K562 (cell line): ENCODE measurements around the gene ZFP69B.

Source experiments
- CHCHD3 ChIP-seq: fragments of 250-450 bp; sonication (Bioruptor Pico); IDR thresholded peaks from 2 replicates; pipeline ENCODE4 v2.1.2; 2022; ENCODE audit warnings: mild to moderate bottlenecking
- HDAC1 ChIP-seq, 2 experiments: fragments of 450-650 bp; IDR thresholded peaks; 2 replicates each; pipeline ENCODE4 v1.6.1; 2016 to 2017; ENCODE audit warnings: inconsistent platforms in 1 of 2, mild to moderate bottlenecking in 1 of 2, moderate library complexity in 1 of 2
- HDGF ChIP-seq: fragments of 450-650 bp; IDR thresholded peaks from 2 replicates; pipeline ENCODE4 v1.6.1; 2016
- KAT8 ChIP-seq: fragments of 450-650 bp; IDR thresholded peaks from 2 replicates; pipeline ENCODE4 v1.6.1; 2016; ENCODE audit warnings: low read depth, mild to moderate bottlenecking
- KDM5B ChIP-seq: fragments of 200-600 bp; sonication (generic); IDR thresholded peaks from 2 replicates; pipeline ENCODE4 v1.6.1; 2012; ENCODE audit warnings: low read depth, mild to moderate bottlenecking, moderate library complexity, low read length, control low read depth, inconsistent platforms; ENCODE audit not compliant: insufficient replicate concordance
- POLR2AphosphoS5 ChIP-seq: IDR thresholded peaks from 2 replicates; pipeline ENCODE4 v1.6.1; 2011; ENCODE audit warnings: mild to moderate bottlenecking, low read depth, low read length, moderate library complexity; ENCODE audit not compliant: control insufficient read depth, insufficient read depth
- SP2 ChIP-seq: IDR thresholded peaks from 2 replicates; pipeline ENCODE4 v1.6.1; 2011; ENCODE audit warnings: mild to moderate bottlenecking, low read depth, low read length, moderate library complexity; ENCODE audit not compliant: poor library complexity, severe bottlenecking; ENCODE audit errors: extremely low read depth
- SRF ChIP-seq, 2 experiments: fragments of 250-450, 450-650 bp in 1 of 2; sonication (Bioruptor Pico) in 1 of 2; sonication (generic) in 1 of 2; formaldehyde crosslinking; IDR thresholded peaks; 2 replicates each; pipeline versions ENCODE4 v1.5.0 to v1.5.1; 2020 to 2022; ENCODE audit warnings: mild to moderate bottlenecking in 1 of 2, missing genetic modification reagents in 1 of 2
- WHSC1 ChIP-seq: IDR thresholded peaks from one replicate; pipeline ENCODE4 v1.6.1; 2012; ENCODE audit warnings: low read length, control low read depth, inconsistent platforms
- ZNF24 ChIP-seq: fragments of 450-650 bp; IDR thresholded peaks from 2 replicates; pipeline ENCODE4 v1.6.1; 2016
- ZNF584 ChIP-seq: fragments of 200-800 bp; sonication (Bioruptor generic); IDR thresholded peaks from 2 replicates; pipeline ENCODE4 v1.6.1; 2016; ENCODE audit warnings: low read depth, mild to moderate bottlenecking, missing genetic modification characterization, missing compliant biosample characterization
- TF ChIP-seq, protein P1 (sequence below): fragments of 450-650 bp; IDR thresholded peaks from 2 replicates; pipeline ENCODE4 v1.6.1; 2014; ENCODE audit warnings: low read depth, mild to moderate bottlenecking, moderate library complexity, borderline replicate concordance
- TF ChIP-seq, protein P2 (sequence below), 3 experiments: IDR thresholded peaks in 2 of 3; conservative IDR thresholded peaks in 1 of 3; 2 replicates each; pipeline ENCODE4 v1.5.1; 2011 to 2012; ENCODE audit warnings: low read length in 3 of 3, mild to moderate bottlenecking in 3 of 3, control low read depth in 2 of 3, improper control_type of control experiment in 1 of 3, inconsistent platforms in 1 of 3, low read depth in 1 of 3, mixed read lengths in 1 of 3, moderate library complexity in 1 of 3; ENCODE audit not compliant: insufficient read depth in 2 of 3

DNA sequence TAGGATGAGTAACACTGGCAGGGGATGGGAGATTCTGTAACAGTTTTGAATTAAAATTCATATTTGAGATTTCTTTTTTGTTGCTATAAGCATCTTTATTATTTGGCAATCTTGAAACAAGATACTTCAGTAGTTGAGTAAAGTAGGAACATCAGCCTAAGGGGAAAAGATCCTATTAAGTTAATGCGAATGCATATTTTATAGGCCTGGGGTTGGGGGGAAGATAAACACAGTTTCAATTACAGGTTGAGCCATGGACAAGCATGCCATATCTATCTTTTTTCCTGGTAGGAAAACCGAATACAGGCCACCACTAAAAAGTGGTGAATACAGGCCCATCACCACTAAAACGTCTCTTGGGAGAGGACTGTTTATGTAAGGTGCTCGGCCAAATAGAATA, 44.5 kb upstream of the ZFP69B start:
- TF ChIP-seq HDAC1 (IDR thresholded peaks at IDR 0.05): no peak
- TF ChIP-seq WHSC1: no peak
- no peak for TF ChIP-seq CHCHD3
- TF ChIP-seq SP2: no peak
- TF ChIP-seq ZNF24: no peak
- TF ChIP-seq KAT8: no peak
- TF ChIP-seq KDM5B: no peak
- no peak for TF ChIP-seq ZNF584
- TF ChIP-seq, protein P1, sequence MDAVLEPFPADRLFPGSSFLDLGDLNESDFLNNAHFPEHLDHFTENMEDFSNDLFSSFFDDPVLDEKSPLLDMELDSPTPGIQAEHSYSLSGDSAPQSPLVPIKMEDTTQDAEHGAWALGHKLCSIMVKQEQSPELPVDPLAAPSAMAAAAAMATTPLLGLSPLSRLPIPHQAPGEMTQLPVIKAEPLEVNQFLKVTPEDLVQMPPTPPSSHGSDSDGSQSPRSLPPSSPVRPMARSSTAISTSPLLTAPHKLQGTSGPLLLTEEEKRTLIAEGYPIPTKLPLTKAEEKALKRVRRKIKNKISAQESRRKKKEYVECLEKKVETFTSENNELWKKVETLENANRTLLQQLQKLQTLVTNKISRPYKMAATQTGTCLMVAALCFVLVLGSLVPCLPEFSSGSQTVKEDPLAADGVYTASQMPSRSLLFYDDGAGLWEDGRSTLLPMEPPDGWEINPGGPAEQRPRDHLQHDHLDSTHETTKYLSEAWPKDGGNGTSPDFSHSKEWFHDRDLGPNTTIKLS: no peak
- TF ChIP-seq SRF (CRISPR knock-in tag; IDR thresholded peaks at IDR 0.05): no peak
- no peak for TF ChIP-seq HDGF
- TF ChIP-seq, protein P2, sequence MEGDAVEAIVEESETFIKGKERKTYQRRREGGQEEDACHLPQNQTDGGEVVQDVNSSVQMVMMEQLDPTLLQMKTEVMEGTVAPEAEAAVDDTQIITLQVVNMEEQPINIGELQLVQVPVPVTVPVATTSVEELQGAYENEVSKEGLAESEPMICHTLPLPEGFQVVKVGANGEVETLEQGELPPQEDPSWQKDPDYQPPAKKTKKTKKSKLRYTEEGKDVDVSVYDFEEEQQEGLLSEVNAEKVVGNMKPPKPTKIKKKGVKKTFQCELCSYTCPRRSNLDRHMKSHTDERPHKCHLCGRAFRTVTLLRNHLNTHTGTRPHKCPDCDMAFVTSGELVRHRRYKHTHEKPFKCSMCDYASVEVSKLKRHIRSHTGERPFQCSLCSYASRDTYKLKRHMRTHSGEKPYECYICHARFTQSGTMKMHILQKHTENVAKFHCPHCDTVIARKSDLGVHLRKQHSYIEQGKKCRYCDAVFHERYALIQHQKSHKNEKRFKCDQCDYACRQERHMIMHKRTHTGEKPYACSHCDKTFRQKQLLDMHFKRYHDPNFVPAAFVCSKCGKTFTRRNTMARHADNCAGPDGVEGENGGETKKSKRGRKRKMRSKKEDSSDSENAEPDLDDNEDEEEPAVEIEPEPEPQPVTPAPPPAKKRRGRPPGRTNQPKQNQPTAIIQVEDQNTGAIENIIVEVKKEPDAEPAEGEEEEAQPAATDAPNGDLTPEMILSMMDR (IDR thresholded peaks at IDR 0.05 in 2 of 3, conservative IDR thresholded peaks at IDR 0.05 in 1 of 3; ENCODE audit: insufficient read depth in 2 of 3, low read depth in 1 of 3, low read length in 3 of 3): no peak
- no peak for TF ChIP-seq POLR2AphosphoS5
